MM.1S (cell line): Measurements from ENCODE around the gene SLC31A1.
"Not testable (repeated sequence)": the region's sequence is repeated elsewhere in the genome, so short reads cannot be mapped to it uniquely, and the experiment has no call there.

Experiments used
- DNase-seq: peaks from one replicate; pipeline ENCODE4 v3.0.0-alpha.2; 2015
- H2AFZ ChIP-seq: fragments of 300-600 bp; sonication (generic); 2 replicates; pipeline ENCODE4 v1.6.0; 2016; ENCODE audit warnings: antibody characterized with exemption, low read length
- H3F3A ChIP-seq: fragments of 300-600 bp; sonication (generic); 2 replicates; pipeline ENCODE4 v1.6.1; 2016; ENCODE audit warnings: mild to moderate bottlenecking, antibody characterized with exemption, low read length, moderate library complexity, mixed read lengths; ENCODE audit not compliant: insufficient read depth
- H3K27ac ChIP-seq: fragments of 300-600 bp; sonication (generic); 2 replicates; pipeline ENCODE4 v1.5.1; 2016; ENCODE audit warnings: mild to moderate bottlenecking, low read length
- H3K27me3 ChIP-seq: fragments of 300-600 bp; sonication (generic); replicated peaks from 2 replicates; pipeline ENCODE4 v1.6.0; 2016; ENCODE audit warnings: low read length; ENCODE audit not compliant: insufficient read depth
- H3K36me3 ChIP-seq: fragments of 300-600 bp; sonication (generic); replicated peaks from 2 replicates; pipeline ENCODE4 v1.6.1; 2016; ENCODE audit warnings: mild to moderate bottlenecking, low read length, mixed read lengths; ENCODE audit not compliant: insufficient read depth
- H3K4me1 ChIP-seq: fragments of 300-600 bp; sonication (generic); 2 replicates; pipeline ENCODE4 v1.6.1; 2016; ENCODE audit warnings: low read length, mixed read lengths
- H3K4me2 ChIP-seq: fragments of 300-600 bp; sonication (generic); 2 replicates; pipeline ENCODE4 v1.6.0; 2016; ENCODE audit warnings: low read depth, low read length
- H3K4me3 ChIP-seq: fragments of 300-600 bp; sonication (generic); 2 replicates; pipeline ENCODE4 v1.5.1; 2016; ENCODE audit warnings: low read length, mixed read lengths
- H3K79me2 ChIP-seq: fragments of 300-600 bp; sonication (generic); 2 replicates; pipeline ENCODE4 v1.6.1; 2016; ENCODE audit warnings: mixed run types, low read length, mixed read lengths
- H3K9ac ChIP-seq: fragments of 300-600 bp; sonication (generic); 2 replicates; pipeline ENCODE4 v1.6.1; 2016; ENCODE audit warnings: low read length, mixed read lengths
- H3K9me2 ChIP-seq: fragments of 300-600 bp; sonication (generic); replicated peaks from 2 replicates; pipeline ENCODE4 v1.6.1; 2016; ENCODE audit warnings: mild to moderate bottlenecking, low read length, mixed read lengths; ENCODE audit not compliant: insufficient read depth
- H3K9me3 ChIP-seq: fragments of 300-600 bp; sonication (generic); replicated peaks from 2 replicates; pipeline ENCODE4 v1.6.1; 2016; ENCODE audit warnings: mild to moderate bottlenecking, low read length, mixed read lengths; ENCODE audit not compliant: insufficient read depth
- H4K20me1 ChIP-seq: fragments of 300-600 bp; sonication (generic); 2 replicates; pipeline ENCODE4 v1.6.1; 2016; ENCODE audit warnings: mild to moderate bottlenecking, low read length, moderate library complexity, mixed read lengths; ENCODE audit not compliant: insufficient read depth
- EZH2 ChIP-seq: fragments of 300-600 bp; sonication (generic); optimal IDR thresholded peaks from 2 replicates; pipeline ENCODE3; 2017; ENCODE audit warnings: low read depth, mild to moderate bottlenecking, antibody characterized with exemption, low read length, mixed read lengths
- EZH2phosphoT487 ChIP-seq: fragments of 300-600 bp; sonication (generic); IDR thresholded peaks from 2 replicates; pipeline ENCODE4 v1.6.1; 2018; ENCODE audit warnings: antibody characterized with exemption, low read length
- TF ChIP-seq, protein P1 (sequence below): fragments of 300-600 bp; sonication (generic); IDR thresholded peaks from 2 replicates; pipeline ENCODE4 v1.5.1; 2016; ENCODE audit warnings: antibody characterized with exemption, low read length, mixed read lengths

Gene SLC31A1

DNA sequence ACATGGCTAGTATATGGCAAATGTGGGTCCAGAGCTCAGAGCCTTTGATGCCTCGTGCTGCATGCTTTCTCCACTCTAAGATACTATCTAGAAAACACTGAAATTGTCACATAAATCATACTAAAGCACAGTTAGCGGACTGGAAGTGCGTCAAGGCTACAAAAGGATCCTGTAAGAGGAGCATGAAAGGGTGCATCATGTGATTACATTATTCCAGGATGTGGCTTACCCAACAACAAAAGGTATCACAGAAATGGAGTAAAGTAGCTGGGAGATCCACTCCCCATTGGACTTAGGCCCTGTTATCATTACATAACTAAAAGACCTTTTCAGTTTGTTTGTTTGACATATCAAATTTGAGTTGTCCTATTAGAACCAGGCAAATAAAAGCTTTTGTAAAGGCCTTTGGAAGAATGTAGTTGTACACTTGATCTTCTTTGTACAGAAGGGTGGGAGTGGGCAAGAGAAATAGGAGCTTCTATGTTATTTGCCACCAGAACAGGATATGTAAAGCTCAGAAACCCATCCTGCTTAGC, 6.9 kb downstream of the SLC31A1 start:
- Histone ChIP-seq H3K9me2 (no peaks in the 10 kb centered on the region), H3K36me3 (no peaks in the 10 kb centered on the region), H3K4me1 (no peaks in the 10 kb centered on the region), H3K4me2 (no peak overlapping the region), H3K9ac (no peak overlapping the region), H3K79me2 (no peaks in the 10 kb centered on the region), H3K4me3 (no peak overlapping the region), H4K20me1 (no peaks in the 10 kb centered on the region), H3F3A (no peaks in the 10 kb centered on the region), H3K9me3 (no peaks in the 10 kb centered on the region), H3K27me3 (no peaks in the 10 kb centered on the region), H2AFZ (no peak overlapping the region), H3K27ac (no peak overlapping the region)
- TF ChIP-seq, protein P1, sequence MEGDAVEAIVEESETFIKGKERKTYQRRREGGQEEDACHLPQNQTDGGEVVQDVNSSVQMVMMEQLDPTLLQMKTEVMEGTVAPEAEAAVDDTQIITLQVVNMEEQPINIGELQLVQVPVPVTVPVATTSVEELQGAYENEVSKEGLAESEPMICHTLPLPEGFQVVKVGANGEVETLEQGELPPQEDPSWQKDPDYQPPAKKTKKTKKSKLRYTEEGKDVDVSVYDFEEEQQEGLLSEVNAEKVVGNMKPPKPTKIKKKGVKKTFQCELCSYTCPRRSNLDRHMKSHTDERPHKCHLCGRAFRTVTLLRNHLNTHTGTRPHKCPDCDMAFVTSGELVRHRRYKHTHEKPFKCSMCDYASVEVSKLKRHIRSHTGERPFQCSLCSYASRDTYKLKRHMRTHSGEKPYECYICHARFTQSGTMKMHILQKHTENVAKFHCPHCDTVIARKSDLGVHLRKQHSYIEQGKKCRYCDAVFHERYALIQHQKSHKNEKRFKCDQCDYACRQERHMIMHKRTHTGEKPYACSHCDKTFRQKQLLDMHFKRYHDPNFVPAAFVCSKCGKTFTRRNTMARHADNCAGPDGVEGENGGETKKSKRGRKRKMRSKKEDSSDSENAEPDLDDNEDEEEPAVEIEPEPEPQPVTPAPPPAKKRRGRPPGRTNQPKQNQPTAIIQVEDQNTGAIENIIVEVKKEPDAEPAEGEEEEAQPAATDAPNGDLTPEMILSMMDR = no peak
- TF ChIP-seq EZH2phosphoT487 (no peak), EZH2 (no peak)
- DNase-seq = no peak

DNA sequence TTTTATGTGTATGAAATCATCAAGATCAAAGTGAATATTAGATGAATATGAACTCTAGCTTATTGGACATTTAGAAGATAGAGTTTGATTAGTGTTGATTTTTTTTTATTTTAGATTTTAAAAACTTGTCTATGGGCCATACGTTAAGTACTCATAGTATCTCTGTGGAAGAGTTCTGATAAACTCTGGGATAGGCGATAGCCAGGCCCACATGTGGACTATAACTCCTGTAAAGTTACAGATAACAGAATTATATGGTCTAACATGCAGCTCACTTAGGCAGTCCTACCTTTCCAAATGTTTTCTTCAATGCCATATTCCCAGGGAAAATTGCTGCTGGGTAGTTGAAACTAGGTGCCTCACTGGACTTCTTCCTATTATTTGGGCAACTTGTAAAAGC, 10.4 kb downstream of the SLC31A1 start:
- Histone ChIP-seq H3F3A (no peaks in the 10 kb centered on the region), H3K79me2 (no peaks in the 10 kb centered on the region), H2AFZ (no peak overlapping the region), H3K4me2 (no peak overlapping the region), H3K9me3 (no peaks in the 10 kb centered on the region), H3K36me3 (no peaks in the 10 kb centered on the region), H3K9ac (no peak overlapping the region), H3K27ac (no peak overlapping the region), H3K9me2 (no peaks in the 10 kb centered on the region), H3K27me3 (no peaks in the 10 kb centered on the region), H3K4me1 (no peaks in the 10 kb centered on the region), H3K4me3 (no peak overlapping the region), H4K20me1 (no peaks in the 10 kb centered on the region)
- TF ChIP-seq, protein P1 = no peak
- TF ChIP-seq EZH2 = no peak
- TF ChIP-seq EZH2phosphoT487 = no peak
- DNase-seq = no peak

DNA sequence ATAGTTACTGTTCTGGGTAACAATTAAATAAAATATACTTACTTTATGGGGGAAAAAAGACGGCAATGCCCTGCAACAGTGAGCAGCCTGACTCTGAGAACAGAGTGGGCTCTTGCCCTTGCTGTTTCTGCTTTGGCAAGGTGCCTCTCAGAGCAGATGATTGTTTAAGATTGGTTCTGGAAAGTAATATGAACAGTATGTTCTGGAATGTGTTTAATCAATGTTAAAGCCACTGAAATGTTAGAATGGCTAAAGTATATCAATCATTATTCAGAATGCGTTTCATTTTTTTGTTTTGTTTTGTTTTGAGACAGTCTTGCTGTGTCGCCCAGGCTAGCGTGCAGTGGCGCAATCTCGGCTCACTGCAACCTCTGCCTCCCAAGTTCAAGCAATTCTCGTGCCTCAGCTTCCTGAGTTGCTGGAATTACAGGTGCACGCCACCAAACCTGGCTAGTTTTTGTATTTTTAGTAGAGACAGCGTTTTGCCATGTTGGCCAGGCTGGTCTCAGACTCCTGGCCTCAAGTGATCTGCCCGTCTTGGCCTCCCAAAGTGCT, 14.4 kb downstream of the SLC31A1 start:
- not testable (repeated sequence) for H3K27ac ChIP-seq, H3K4me2 ChIP-seq, DNase-seq, H2AFZ ChIP-seq, H3K9ac ChIP-seq, H3K9me3 ChIP-seq, H4K20me1 ChIP-seq, H3K9me2 ChIP-seq, H3K36me3 ChIP-seq, H3F3A ChIP-seq, H3K79me2 ChIP-seq, H3K4me3 ChIP-seq, H3K27me3 ChIP-seq, H3K4me1 ChIP-seq

DNA sequence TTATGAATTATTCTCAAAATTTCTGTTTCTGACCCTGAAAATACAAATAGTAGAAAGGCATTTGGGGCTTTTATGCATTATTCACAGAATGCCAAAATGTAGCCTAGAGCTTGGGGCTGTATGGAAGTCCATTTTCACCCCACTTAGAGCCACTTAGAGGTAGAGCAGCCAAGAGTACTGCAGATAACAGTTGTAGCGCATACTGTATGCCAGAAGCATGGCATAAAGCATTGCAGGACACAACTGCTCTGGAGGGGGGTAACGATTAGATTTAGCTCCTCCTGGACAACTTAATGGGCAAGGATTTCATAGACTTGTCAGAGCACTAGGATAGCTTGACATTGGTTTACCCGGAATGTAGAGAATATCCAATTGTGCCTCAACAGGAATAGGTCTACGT, 15.7 kb downstream of the SLC31A1 start:
- H4K20me1 ChIP-seq = no peaks in the 10 kb centered on the region
- H3K9me3 ChIP-seq = no peaks in the 10 kb centered on the region
- H3K4me3 ChIP-seq = no peak overlapping the region
- no peaks in the 10 kb centered on the region for H3K36me3 ChIP-seq
- H3K9me2 ChIP-seq = no peaks in the 10 kb centered on the region
- H2AFZ ChIP-seq = no peak overlapping the region
- no peaks in the 10 kb centered on the region for H3K27me3 ChIP-seq
- no peak overlapping the region for H3K9ac ChIP-seq
- no peaks in the 10 kb centered on the region for H3K4me1 ChIP-seq
- no peaks in the 10 kb centered on the region for H3F3A ChIP-seq
- no peak overlapping the region for H3K27ac ChIP-seq
- TF ChIP-seq, protein P1 = no peak
- TF ChIP-seq EZH2phosphoT487 = no peak
- TF ChIP-seq EZH2 = no peak
- DNase-seq = no peak
- H3K79me2 ChIP-seq = no peaks in the 10 kb centered on the region
- H3K4me2 ChIP-seq = no peak overlapping the region
